ENCODE results near the gene ZNF550. TPM values are rescaled to one million over a fixed set of nuclear protein-coding genes. Genes with fewer than 3 reads are reported as not detected.

ZNF550 gene
- total and polyA plus RNA-seq, 2 of the 13 experiments (the other 11 are each of a cell fraction or from before 2014, with no cell fraction given) = 8.6 to 9.1 TPM

DNA sequence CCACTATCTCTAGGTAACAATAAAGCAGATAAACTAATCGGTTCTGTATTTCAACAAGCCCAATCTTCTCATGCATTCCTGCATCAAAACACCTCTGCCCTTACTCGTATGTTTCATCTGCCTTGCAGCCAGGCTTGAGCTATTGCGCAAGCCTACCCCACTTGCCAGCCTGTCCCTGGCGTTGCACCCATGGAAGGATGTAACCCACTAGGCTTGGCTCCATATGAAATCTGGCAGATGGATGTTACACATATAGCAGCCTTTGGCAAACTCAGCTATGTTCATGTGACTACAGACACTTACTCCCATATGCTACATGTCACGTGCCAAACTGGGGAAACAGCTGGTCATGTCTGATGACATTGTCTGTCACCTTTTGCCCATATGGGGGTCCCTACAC is 44.4 kb downstream of the ZNF550 start:
- ChIA-PET POLR2A (no interaction called here), CTCF (ENCODE audit: low intra/inter-chr PET ratio, low total read pairs) (no interaction called here)
- peak; percentile 83 for TF ChIP-seq CEBPB (IDR thresholded peaks at IDR 0.05; ENCODE audit: borderline replicate concordance, low read depth, low read length)
- TF ChIP-seq, protein P1, sequence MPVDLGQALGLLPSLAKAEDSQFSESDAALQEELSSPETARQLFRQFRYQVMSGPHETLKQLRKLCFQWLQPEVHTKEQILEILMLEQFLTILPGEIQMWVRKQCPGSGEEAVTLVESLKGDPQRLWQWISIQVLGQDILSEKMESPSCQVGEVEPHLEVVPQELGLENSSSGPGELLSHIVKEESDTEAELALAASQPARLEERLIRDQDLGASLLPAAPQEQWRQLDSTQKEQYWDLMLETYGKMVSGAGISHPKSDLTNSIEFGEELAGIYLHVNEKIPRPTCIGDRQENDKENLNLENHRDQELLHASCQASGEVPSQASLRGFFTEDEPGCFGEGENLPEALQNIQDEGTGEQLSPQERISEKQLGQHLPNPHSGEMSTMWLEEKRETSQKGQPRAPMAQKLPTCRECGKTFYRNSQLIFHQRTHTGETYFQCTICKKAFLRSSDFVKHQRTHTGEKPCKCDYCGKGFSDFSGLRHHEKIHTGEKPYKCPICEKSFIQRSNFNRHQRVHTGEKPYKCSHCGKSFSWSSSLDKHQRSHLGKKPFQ (CRISPR knock-in tag; IDR thresholded peaks at IDR 0.05; ENCODE audit: insufficient replicate concordance) = no peak
- no peak overlapping the region for H3K27ac ChIP-seq (ENCODE audit: extremely low read length, insufficient read depth, low read length)
- no peak overlapping the region for H3K4me2 ChIP-seq (ENCODE audit: low read depth, low read length)
- ATAC-seq (no peak), DNase-seq (ENCODE audit: low spot score) (no peak), FAIRE-seq (no peak)
- intact Hi-C loops (cut with micrococcal nuclease; ENCODE audit: unreplicated experiment) = no loop called here
- H2AFZ ChIP-seq (ENCODE audit: low read length) = no peak overlapping the region
- in situ Hi-C loops (cut with HindIII; ENCODE audit: extremely low pct_ligation_motif_present, low pct_unique_long_range_greater_than_20kb) = no loop called here
- H3K9ac ChIP-seq (ENCODE audit: insufficient read depth, low read depth, low read length) = no peak overlapping the region
- WGBS (ENCODE audit: low lambda C conversion rate) = 67% methylated on average over 5 of the region's 5 CpGs
- peaks cover 41% of the 10 kb centered on the region for H3K9me3 ChIP-seq (ENCODE audit: low read length)
- no peaks in the 10 kb centered on the region for H3K4me1 ChIP-seq (ENCODE audit: insufficient read depth, low read length)
- no peaks in the 10 kb centered on the region for H3K79me2 ChIP-seq (ENCODE audit: insufficient read depth, low read length)
- no TSS peak for BruUV-seq (replicated peaks)
- H3K27me3 ChIP-seq (ENCODE audit: control insufficient read depth in 1 of 2, insufficient read depth in 2 of 2, low read length in 2 of 2) = no peaks in the 10 kb centered on the region
- H3K36me3 ChIP-seq (replicated peaks in 1 of 2; ENCODE audit: control insufficient read depth in 1 of 2, insufficient read depth in 2 of 2, low read length in 2 of 2) = no peaks in the 10 kb centered on the region
- H4K20me1 ChIP-seq (ENCODE audit: insufficient read depth, low read length) = no peaks in the 10 kb centered on the region
- H3K4me3 ChIP-seq (replicated peaks in 1 of 3; ENCODE audit: insufficient read depth in 1 of 3, low read depth in 2 of 3, low read length in 3 of 3) = no peak overlapping the region

DNA sequence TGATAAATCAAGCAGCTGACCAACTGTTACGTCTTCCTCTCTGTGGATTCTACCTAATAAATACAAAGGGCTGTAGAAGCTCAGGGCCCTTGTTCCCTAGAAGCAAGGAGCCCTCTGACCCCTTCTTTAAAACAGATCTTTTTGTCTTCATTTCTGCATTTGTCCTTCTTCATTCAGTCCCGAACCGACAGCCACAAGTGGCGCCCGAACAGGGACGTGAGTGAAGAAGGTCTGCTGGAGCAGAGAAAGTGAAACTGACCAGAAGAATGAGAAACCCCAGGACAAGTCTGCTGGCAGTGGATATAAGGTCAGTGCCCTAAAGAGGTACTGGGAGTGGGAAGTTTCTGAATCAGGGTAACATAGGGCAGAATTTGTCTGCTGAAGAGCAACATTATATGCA is 46.8 kb downstream of the ZNF550 start:
- Histone ChIP-seq H3K9ac (ENCODE audit: insufficient read depth, low read depth, low read length) (no peak overlapping the region), H3K27ac (ENCODE audit: extremely low read length, insufficient read depth, low read length) (no peak overlapping the region), H2AFZ (ENCODE audit: low read length) (no peak overlapping the region), H3K4me1 (ENCODE audit: insufficient read depth, low read length) (no peaks in the 10 kb centered on the region), H3K9me3 (ENCODE audit: low read length) (peaks cover 41% of the 10 kb centered on the region), H3K4me2 (ENCODE audit: low read depth, low read length) (no peak overlapping the region), H3K36me3 (replicated peaks in 1 of 2; ENCODE audit: control insufficient read depth in 1 of 2, insufficient read depth in 2 of 2, low read length in 2 of 2) (no peaks in the 10 kb centered on the region), H3K27me3 (ENCODE audit: control insufficient read depth in 1 of 2, insufficient read depth in 2 of 2, low read length in 2 of 2) (no peaks in the 10 kb centered on the region), H3K4me3 (replicated peaks in 1 of 3; ENCODE audit: insufficient read depth in 1 of 3, low read depth in 2 of 3, low read length in 3 of 3) (no peak overlapping the region), H4K20me1 (ENCODE audit: insufficient read depth, low read length) (no peaks in the 10 kb centered on the region), H3K79me2 (ENCODE audit: insufficient read depth, low read length) (no peaks in the 10 kb centered on the region)
- POLR2A ChIA-PET = no interaction called here
- FAIRE-seq (no peak), ATAC-seq (no peak), DNase-seq (ENCODE audit: low spot score) (no peak)
- 98% methylated on average over 6 of the region's 6 CpGs for WGBS (ENCODE audit: low lambda C conversion rate)
- BruUV-seq (replicated peaks) = no TSS peak
- CTCF ChIA-PET (ENCODE audit: low intra/inter-chr PET ratio, low total read pairs) = no interaction called here
- intact Hi-C loops (cut with micrococcal nuclease; ENCODE audit: unreplicated experiment) (no loop called here), in situ Hi-C loops (cut with HindIII; ENCODE audit: extremely low pct_ligation_motif_present, low pct_unique_long_range_greater_than_20kb) (no loop called here)
- TF ChIP-seq ZNF761 (CRISPR knock-in tag; conservative IDR thresholded peaks at IDR 0.05) (no peak), GTF2F1 (IDR thresholded peaks at IDR 0.05; ENCODE audit: low read length) (no peak), ZNF547 (CRISPR knock-in tag; IDR thresholded peaks at IDR 0.05) (no peak), ZNF121 (CRISPR knock-in tag; IDR thresholded peaks at IDR 0.05) (no peak), HOXD1 (CRISPR knock-in tag; IDR thresholded peaks at IDR 0.05) (no peak), NCOR1 (IDR thresholded peaks at IDR 0.05; ENCODE audit: borderline replicate concordance, low read length) (no peak), POLR2AphosphoS5 (IDR thresholded peaks at IDR 0.05; ENCODE audit: low read depth, low read length) (no peak), KDM5B (CRISPR knock-in tag; IDR thresholded peaks at IDR 0.05; ENCODE audit: borderline replicate concordance) (no peak), SKIL (CRISPR knock-in tag; IDR thresholded peaks at IDR 0.05; ENCODE audit: borderline replicate concordance) (no peak), FOXJ3 (CRISPR knock-in tag; IDR thresholded peaks at IDR 0.05; ENCODE audit: borderline replicate concordance) (no peak), NFIC (IDR thresholded peaks at IDR 0.05; ENCODE audit: low read length) (no peak)
- TF ChIP-seq, protein P2, sequence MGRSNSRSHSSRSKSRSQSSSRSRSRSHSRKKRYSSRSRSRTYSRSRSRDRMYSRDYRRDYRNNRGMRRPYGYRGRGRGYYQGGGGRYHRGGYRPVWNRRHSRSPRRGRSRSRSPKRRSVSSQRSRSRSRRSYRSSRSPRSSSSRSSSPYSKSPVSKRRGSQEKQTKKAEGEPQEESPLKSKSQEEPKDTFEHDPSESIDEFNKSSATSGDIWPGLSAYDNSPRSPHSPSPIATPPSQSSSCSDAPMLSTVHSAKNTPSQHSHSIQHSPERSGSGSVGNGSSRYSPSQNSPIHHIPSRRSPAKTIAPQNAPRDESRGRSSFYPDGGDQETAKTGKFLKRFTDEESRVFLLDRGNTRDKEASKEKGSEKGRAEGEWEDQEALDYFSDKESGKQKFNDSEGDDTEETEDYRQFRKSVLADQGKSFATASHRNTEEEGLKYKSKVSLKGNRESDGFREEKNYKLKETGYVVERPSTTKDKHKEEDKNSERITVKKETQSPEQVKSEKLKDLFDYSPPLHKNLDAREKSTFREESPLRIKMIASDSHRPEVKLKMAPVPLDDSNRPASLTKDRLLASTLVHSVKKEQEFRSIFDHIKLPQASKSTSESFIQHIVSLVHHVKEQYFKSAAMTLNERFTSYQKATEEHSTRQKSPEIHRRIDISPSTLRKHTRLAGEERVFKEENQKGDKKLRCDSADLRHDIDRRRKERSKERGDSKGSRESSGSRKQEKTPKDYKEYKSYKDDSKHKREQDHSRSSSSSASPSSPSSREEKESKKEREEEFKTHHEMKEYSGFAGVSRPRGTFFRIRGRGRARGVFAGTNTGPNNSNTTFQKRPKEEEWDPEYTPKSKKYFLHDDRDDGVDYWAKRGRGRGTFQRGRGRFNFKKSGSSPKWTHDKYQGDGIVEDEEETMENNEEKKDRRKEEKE (IDR thresholded peaks at IDR 0.05) = no peak

Data from HepG2 (cell line).